MCF 10A (cell line): Measurements from ENCODE around the gene ESPN. TPM values are rescaled to one million over a fixed set of nuclear protein-coding genes. Genes with fewer than 3 reads are reported as not detected.
"Not testable (repeated sequence)": the region's sequence is repeated elsewhere in the genome, so short reads cannot be mapped to it uniquely, and the experiment has no call there.

Source experiments
- BruUV-seq: library from RNA; stranded (reverse); fragments of 400-500 nt; replicated peaks from 2 replicates; lab custom pipeline; 2021; lab: Mats Ljungman, UMichigan
- CTCF ChIA-PET: fragments of 300-600 bp; sonication (Branson Sonifier 250); formaldehyde crosslinking; extraction: SDS; loops from one replicate; lab custom pipeline; 2021; ENCODE audit warnings: antibody characterized with exemption, inconsistent platforms; lab: Yijun Ruan, JAX
- POLR2A ChIA-PET: fragments of 300-600, 350-650 bp; sonication (Branson Sonifier 250); formaldehyde crosslinking; extraction: SDS; loops from one replicate; lab custom pipeline; 2020; ENCODE audit warnings: antibody characterized with exemption, inconsistent platforms; lab: Yijun Ruan, JAX
- DNase-seq: peaks from one replicate; pipeline ENCODE4 v3.0.0-alpha.2; 2018; ENCODE audit not compliant: unreplicated experiment
- H3K27ac Mint-ChIP-seq: one replicate; pipeline ENCODE4 v1.8.0; 2022; ENCODE audit warnings: mild to moderate bottlenecking, low read depth, mixed read lengths; ENCODE audit not compliant: unreplicated experiment
- H3K27me3 Mint-ChIP-seq: one replicate; pipeline ENCODE4 v1.8.0; 2022; ENCODE audit warnings: mixed read lengths; ENCODE audit not compliant: insufficient read depth, unreplicated experiment
- H3K36me3 Mint-ChIP-seq: one replicate; pipeline ENCODE4 v1.8.0; 2022; ENCODE audit warnings: mild to moderate bottlenecking, moderate library complexity, mixed read lengths; ENCODE audit not compliant: insufficient read depth, unreplicated experiment
- H3K4me1 Mint-ChIP-seq: one replicate; pipeline ENCODE4 v1.8.0; 2022; ENCODE audit warnings: mixed read lengths; ENCODE audit not compliant: insufficient read depth, unreplicated experiment
- H3K4me3 Mint-ChIP-seq: one replicate; pipeline ENCODE4 v1.8.0; 2022; ENCODE audit warnings: mild to moderate bottlenecking, moderate library complexity, mixed read lengths; ENCODE audit not compliant: unreplicated experiment
- H3K9me3 Mint-ChIP-seq: one replicate; pipeline ENCODE4 v1.8.0; 2022; ENCODE audit warnings: mixed read lengths; ENCODE audit not compliant: unreplicated experiment
- intact Hi-C: fragments of 100-400 bp; cut with micrococcal nuclease; formaldehyde crosslinking; loops from 2 replicates; pipeline ENCODE4 v1.14.1; 2022
- total RNA-seq: library from RNA; stranded (reverse); gene quantifications from 2 replicates; pipeline ENCODE4 v1.2.3, GENCODE V29; 2022
- TF ChIP-seq, protein P1 (sequence below): fragments of 200-600 bp; IDR thresholded peaks from one replicate; pipeline ENCODE4 v1.8.0; 2022; ENCODE audit warnings: antibody characterized with exemption, mild to moderate bottlenecking; ENCODE audit not compliant: unreplicated experiment

The ESPN gene
- total RNA-seq, 1 experiment from 2014 or later, result 0.68 TPM

DNA sequence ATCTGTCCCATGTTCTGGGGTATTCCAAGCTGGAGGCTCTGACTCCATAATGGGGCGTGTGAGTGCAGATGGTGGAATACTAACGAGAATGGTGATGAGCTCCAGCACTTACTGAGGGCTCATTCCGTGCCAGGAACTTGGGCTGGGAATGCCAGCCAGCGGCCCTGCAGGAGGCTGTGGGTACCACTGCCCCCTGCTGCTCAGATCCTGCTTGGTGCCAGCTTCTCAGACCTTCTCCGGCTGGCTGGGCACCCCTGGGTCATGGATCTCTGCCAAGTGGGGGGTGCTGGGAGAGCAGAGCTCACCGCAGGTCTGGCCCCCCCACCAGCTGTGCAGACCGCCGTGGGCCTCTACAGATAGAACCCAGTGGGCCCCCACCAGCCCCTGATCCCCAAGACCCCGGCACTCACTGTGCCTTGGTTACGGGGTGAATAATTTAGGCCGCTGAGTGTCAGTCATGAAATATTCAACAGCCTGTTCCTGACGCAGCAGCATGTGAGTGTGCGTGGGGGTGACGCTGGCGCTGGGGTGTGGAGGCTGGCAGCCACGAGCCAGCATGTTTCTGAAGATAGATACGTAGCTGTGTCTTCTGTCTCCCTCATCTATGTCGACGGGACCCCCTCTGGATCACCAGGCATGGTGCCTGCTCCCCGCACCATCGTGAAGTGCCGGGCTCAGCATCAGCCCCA lies 12.6 kb downstream of the ESPN start:
- H3K27me3 Mint-ChIP-seq, H3K4me3 Mint-ChIP-seq, intact Hi-C loops, H3K27ac Mint-ChIP-seq, H3K9me3 Mint-ChIP-seq, H3K36me3 Mint-ChIP-seq, BruUV-seq: not testable (repeated sequence)
- H3K4me1 Mint-ChIP-seq, result peaks cover 13% of the 10 kb centered on the region
- peak; percentile 79 for DNase-seq
- ChIA-PET POLR2A (interaction anchor here (0.6 to 2.8 kb wide), 7 partner anchors 9 to 239 kb away, joined by 3 to 21 read pairs (median 6); no protein-coding TSS in a partner anchor), CTCF (interaction anchor here (0.5 to 7.2 kb wide), 29 partner anchors 9 to 320 kb away, joined by 3 to 118 read pairs (median 5); partner anchors contain the start of genes HES2 and PLEKHG5)
- TF ChIP-seq, protein P1, sequence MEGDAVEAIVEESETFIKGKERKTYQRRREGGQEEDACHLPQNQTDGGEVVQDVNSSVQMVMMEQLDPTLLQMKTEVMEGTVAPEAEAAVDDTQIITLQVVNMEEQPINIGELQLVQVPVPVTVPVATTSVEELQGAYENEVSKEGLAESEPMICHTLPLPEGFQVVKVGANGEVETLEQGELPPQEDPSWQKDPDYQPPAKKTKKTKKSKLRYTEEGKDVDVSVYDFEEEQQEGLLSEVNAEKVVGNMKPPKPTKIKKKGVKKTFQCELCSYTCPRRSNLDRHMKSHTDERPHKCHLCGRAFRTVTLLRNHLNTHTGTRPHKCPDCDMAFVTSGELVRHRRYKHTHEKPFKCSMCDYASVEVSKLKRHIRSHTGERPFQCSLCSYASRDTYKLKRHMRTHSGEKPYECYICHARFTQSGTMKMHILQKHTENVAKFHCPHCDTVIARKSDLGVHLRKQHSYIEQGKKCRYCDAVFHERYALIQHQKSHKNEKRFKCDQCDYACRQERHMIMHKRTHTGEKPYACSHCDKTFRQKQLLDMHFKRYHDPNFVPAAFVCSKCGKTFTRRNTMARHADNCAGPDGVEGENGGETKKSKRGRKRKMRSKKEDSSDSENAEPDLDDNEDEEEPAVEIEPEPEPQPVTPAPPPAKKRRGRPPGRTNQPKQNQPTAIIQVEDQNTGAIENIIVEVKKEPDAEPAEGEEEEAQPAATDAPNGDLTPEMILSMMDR, result peak; percentile 53

DNA sequence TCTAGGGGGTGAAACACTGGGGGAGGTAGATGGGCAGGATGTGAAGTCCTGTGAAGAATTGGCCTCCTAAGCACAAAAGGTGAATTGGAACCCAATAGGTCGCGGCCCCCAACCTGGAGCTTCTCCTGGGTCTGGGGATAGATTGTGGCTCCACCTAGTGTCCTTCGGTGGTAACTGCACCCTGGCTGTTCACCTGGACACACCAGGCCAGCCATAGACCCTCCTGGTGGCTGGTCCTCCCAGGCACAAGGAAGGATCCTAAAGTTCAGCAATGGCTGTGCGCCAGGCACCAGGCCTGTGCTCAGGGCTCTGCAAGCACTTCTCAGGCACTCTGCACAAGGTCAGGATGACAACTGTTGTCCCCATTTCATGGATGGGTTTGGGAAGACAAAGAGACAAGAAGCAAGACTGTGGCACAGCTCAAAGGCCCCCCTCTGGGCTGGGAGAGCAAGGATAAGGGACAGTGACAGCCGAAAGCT lies 13.5 kb downstream of the ESPN start:
- no peaks in the 10 kb centered on the region for H3K27me3 Mint-ChIP-seq
- intact Hi-C loops, result loop anchor here (1.0 to 2.0 kb wide), 3 partner anchors 15 to 191 kb away; no protein-coding TSS in a partner anchor
- no TSS peak for BruUV-seq
- ChIA-PET POLR2A (interaction anchor here (0.9 to 2.8 kb wide), 8 partner anchors 10 to 240 kb away, joined by 3 to 21 read pairs (median 6); partner anchors contain the start of gene HES2), CTCF (interaction anchor here (0.6 to 7.2 kb wide), 31 partner anchors 10 to 319 kb away, joined by 3 to 118 read pairs (median 6); partner anchors contain the start of genes HES2 and PLEKHG5)
- no peaks in the 10 kb centered on the region for H3K36me3 Mint-ChIP-seq
- no peak overlapping the region for H3K4me3 Mint-ChIP-seq
- H3K27ac Mint-ChIP-seq, result no peak overlapping the region
- TF ChIP-seq, protein P1, result peak; percentile 89
- peaks cover 13% of the 10 kb centered on the region for H3K4me1 Mint-ChIP-seq
- no peaks in the 10 kb centered on the region for H3K9me3 Mint-ChIP-seq
- peak; percentile 77 for DNase-seq

DNA sequence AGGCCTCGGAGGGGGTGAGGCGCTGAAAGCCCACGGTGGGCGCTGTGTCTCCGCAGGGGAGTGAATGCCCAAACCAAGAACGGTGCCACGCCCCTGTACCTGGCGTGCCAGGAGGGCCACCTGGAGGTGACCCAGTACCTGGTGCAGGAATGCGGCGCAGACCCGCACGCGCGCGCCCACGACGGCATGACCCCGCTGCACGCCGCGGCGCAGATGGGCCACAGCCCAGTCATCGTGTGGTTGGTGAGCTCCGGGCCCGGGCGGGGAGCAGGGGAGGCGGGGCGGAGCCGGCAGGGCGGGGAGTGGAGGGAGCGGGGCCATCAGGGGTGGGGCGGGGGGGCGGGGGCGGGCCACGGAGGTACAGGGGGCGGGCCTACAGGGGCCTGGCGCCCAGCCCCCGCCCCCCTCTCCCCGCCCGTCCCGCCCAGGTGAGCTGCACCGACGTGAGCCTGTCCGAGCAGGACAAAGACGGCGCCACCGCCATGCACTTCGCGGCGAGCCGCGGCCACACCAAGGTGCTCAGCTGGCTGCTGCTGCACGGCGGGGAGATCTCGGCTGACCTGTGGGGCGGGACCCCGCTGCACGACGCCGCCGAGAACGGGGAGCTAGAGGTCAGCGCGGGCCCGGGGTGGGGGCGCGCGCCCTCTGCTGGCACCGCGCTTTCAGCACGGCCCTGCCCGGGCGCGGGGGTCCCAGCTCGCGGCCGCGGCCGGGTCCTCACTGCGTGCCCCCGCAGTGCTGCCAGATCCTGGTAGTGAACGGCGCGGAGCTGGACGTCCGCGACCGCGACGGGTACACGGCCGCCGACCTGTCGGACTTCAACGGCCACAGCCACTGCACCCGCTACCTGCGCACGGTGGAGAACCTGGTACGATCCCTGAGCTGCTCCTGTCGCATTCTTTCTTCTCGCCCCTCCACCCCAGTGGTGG lies 15.9 kb downstream of the ESPN start:
- H3K27me3 Mint-ChIP-seq, result no peaks in the 10 kb centered on the region
- peak; percentile 55 for DNase-seq
- no TSS peak for BruUV-seq
- no peaks in the 10 kb centered on the region for H3K9me3 Mint-ChIP-seq
- intact Hi-C loops, result no loop called here
- no peak overlapping the region for H3K4me3 Mint-ChIP-seq
- ChIA-PET POLR2A (interaction anchor here (1.0 to 2.8 kb wide), 3 partner anchors 8 to 207 kb away, joined by 3 to 17 read pairs (median 4); no protein-coding TSS in a partner anchor), CTCF (interaction anchor here (0.6 to 7.2 kb wide), 9 partner anchors 12 to 235 kb away, joined by 3 to 118 read pairs (median 3); partner anchors contain the start of gene HES2)
- H3K27ac Mint-ChIP-seq, result no peak overlapping the region
- no peaks in the 10 kb centered on the region for H3K36me3 Mint-ChIP-seq
- TF ChIP-seq, protein P1, result peak; percentile 13
- peaks cover 18% of the 10 kb centered on the region for H3K4me1 Mint-ChIP-seq
